ENCODE data around the gene DAB2. TPM values are rescaled to one million over a fixed set of nuclear protein-coding genes. Genes with fewer than 3 reads are reported as not detected.

DAB2 gene
- total and polyA plus RNA-seq, 8 donors: 3.1 to 74.4 (median 35.7) TPM

GRCh38 chr5:39470811-39471210, 46.0 kb upstream of the DAB2 start:
- no peaks in the 10 kb centered on the region for H3K27me3 ChIP-seq
- 89 to 98% (median 92%) methylated on average over 2 of the region's 2 CpGs for WGBS, 5 donors
- H3K4me1 ChIP-seq: no peaks in the 10 kb centered on the region
- intact Hi-C loops (cut with DNase I; ENCODE audit: low total_unique reads): no loop called here
- no peaks in the 10 kb centered on the region for H3K9me3 ChIP-seq
- TF ChIP-seq POLR2A (IDR thresholded peaks at IDR 0.05): no peak
- no peak for TF ChIP-seq CTCF (IDR thresholded peaks at IDR 0.05)
- TF ChIP-seq POLR2AphosphoS5 (IDR thresholded peaks at IDR 0.05): no peak
- no peak for TF ChIP-seq EP300 (IDR thresholded peaks at IDR 0.05)
- DNase-seq: no peak
- no peak overlapping the region for H3K27ac ChIP-seq
- H3K36me3 ChIP-seq: no peaks in the 10 kb centered on the region
- H3K4me3 ChIP-seq: no peak overlapping the region

- H3K4me1 ChIP-seq: no peaks in the 10 kb centered on the region
- peak overlapping the region in 1 of 5 donors; percentile 8 for H3K27ac ChIP-seq
- no peaks in the 10 kb centered on the region for H3K36me3 ChIP-seq
- intact Hi-C loops (cut with DNase I; ENCODE audit: low total_unique reads): no loop called here
- H3K27me3 ChIP-seq: no peaks in the 10 kb centered on the region
- no peak for DNase-seq
- 71 to 79% (median 74%) methylated on average over 6 of the region's 6 CpGs for WGBS, 5 donors
- H3K9me3 ChIP-seq: no peaks in the 10 kb centered on the region
- H3K4me3 ChIP-seq: no peak overlapping the region
- TF ChIP-seq POLR2A (IDR thresholded peaks at IDR 0.05) (no peak), EP300 (IDR thresholded peaks at IDR 0.05) (no peak), POLR2AphosphoS5 (IDR thresholded peaks at IDR 0.05) (no peak), CTCF (IDR thresholded peaks at IDR 0.05) (no peak)
These were observed 45.1 kb upstream of the DAB2 start for GRCh38 chr5:39469777-39470415.

GRCh38 chr5:39469176-39469575, 44.4 kb upstream of the DAB2 start:
- TF ChIP-seq POLR2A (IDR thresholded peaks at IDR 0.05): no peak
- no peak for TF ChIP-seq CTCF (IDR thresholded peaks at IDR 0.05)
- no peak for TF ChIP-seq EP300 (IDR thresholded peaks at IDR 0.05)
- no peak for TF ChIP-seq POLR2AphosphoS5 (IDR thresholded peaks at IDR 0.05)
- intact Hi-C loops (cut with DNase I; ENCODE audit: low total_unique reads): no loop called here
- Histone ChIP-seq H3K4me1 (no peaks in the 10 kb centered on the region), H3K36me3 (no peaks in the 10 kb centered on the region), H3K27me3 (no peaks in the 10 kb centered on the region), H3K27ac (peak overlapping the region in 1 of 5 donors; percentile 8), H3K4me3 (no peak overlapping the region), H3K9me3 (no peaks in the 10 kb centered on the region)
- WGBS, 5 donors: 71 to 88% (median 88%) methylated on average over 1 of the region's 1 CpG
- DNase-seq: no peak

- no peaks in the 10 kb centered on the region for H3K4me1 ChIP-seq
- TF ChIP-seq EP300 (IDR thresholded peaks at IDR 0.05) (no peak), POLR2AphosphoS5 (IDR thresholded peaks at IDR 0.05) (no peak), POLR2A (IDR thresholded peaks at IDR 0.05) (no peak), CTCF (IDR thresholded peaks at IDR 0.05) (no peak)
- H3K36me3 ChIP-seq: no peaks in the 10 kb centered on the region
- H3K4me3 ChIP-seq: no peak overlapping the region
- DNase-seq: no peak
- H3K9me3 ChIP-seq: no peaks in the 10 kb centered on the region
- H3K27ac ChIP-seq: no peak overlapping the region
- intact Hi-C loops (cut with DNase I; ENCODE audit: low total_unique reads): no loop called here
- H3K27me3 ChIP-seq: no peaks in the 10 kb centered on the region
- 75 to 88% (median 80%) methylated on average over 1 of the region's 1 CpG for WGBS, 5 donors
These were observed 42.1 kb upstream of the DAB2 start for GRCh38 chr5:39466846-39467245.
